Activated effector memory CD4-positive, alpha-beta T cell treated with anti-CD3 and anti-CD28 coated beads, Interleukin-2, amount 50 U/mL, for 16 hours (primary cell): ENCODE results near the gene ZFP3.
"Not testable (repeated sequence)": the region's sequence is repeated elsewhere in the genome, so short reads cannot be mapped to it uniquely, and the experiment has no call there.

Experiments used
- DNase-seq: peaks from one replicate; pipeline ENCODE4 v3.0.0-alpha.2; 2020

The ZFP3 gene

DNA sequence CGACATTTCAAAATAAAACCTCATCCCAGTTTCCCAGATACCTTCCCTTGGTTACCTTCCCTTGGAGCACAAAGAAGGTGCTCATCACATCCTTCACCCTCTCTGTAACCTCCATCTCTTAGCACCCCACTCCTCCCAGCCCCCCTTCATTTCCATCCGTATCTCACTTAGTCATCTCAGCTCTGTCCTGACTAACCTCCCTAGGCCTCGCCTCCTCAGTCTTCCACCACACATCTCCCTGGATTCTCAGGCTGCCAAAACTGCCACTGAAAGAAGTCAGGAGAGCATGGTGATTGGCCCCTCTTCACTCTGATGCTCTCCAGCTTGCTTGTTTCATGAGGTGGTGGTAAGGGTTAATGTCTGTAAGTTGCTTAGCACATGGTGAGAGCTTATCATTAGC lies 2.3 kb downstream of the ZFP3 start:
- no peak for DNase-seq

GRCh38 chr17:5092218-5093010 lies 14.1 kb downstream of the ZFP3 start:
- no peak for DNase-seq

DNA sequence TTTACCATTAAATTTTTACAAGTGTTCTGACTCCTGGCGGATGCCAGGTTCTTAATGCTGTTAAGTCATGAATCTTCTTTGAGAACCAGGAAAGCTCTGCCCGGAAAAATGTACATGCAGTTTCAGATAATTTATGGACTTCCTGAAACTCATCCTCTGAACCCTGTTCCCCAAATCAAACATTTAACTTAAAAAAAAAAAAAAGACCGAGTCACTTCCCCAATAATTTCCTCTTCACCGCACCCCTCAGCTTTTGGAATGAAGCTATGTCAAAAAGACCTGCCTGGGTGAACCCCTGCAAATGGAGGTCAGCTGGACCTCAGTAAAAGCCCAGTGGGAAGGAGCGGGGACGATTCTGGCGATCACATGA lies 18.4 kb downstream of the ZFP3 start:
- DNase-seq: no peak

DNA sequence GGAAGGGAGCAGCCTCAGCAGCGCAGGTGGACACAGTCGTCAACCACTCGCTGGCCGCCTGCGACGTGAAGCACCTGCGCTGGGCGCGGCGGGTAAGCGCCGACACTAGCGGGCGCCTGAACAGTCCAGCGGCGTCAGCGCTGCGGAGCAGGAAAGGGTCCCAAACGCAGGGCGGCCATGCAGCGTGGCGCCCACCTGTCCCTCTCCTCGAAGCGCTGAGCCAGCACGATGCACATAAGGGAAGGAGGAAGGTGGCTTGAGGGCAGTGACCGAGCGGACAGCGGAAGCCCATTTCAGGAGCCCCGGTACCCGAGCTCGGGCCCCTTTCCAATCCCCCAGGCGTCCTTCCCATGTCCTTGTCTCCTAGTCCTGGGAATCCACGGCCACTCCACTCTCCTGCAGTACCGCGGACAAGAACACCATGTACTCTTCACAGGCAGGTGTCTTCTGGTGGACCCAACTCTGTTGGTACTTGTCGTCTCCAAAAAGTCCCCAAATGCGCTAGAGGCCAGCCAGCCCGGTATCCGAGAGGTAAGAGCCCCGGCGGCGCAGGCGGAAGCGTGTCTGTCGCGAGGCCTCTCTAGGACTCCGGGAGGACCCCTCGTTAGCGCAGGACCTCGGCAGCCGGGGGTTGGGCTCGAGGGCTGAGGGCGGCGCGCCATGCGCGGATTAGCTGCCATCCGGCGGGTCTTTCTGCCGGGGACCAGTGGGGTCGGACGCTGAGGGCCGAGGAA lies 19.0 kb downstream of the ZFP3 start:
- DNase-seq: no peak

DNA sequence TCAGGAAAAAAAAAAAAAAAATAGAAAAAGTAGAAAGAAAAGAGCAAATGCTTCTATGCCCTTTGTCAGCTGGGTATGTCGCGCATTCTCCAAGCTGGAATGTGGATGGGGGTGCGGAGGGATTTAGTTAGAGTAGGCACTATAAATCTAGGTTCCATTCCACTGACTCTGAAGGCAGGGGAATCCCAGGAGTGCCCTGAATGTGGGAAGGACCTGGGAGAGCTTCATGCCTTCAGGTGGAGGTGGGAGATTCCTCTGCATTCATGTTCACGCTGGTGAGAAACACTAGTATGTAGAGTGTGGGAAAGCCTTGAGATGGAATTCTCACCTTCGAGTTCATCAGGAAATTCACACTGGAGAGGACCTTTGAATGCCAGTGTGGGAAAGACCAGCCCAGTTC lies 21.0 kb downstream of the ZFP3 start:
- DNase-seq: no peak

GRCh38 chr17:5100832-5101231 lies 22.6 kb downstream of the ZFP3 start:
- no peak for DNase-seq

DNA sequence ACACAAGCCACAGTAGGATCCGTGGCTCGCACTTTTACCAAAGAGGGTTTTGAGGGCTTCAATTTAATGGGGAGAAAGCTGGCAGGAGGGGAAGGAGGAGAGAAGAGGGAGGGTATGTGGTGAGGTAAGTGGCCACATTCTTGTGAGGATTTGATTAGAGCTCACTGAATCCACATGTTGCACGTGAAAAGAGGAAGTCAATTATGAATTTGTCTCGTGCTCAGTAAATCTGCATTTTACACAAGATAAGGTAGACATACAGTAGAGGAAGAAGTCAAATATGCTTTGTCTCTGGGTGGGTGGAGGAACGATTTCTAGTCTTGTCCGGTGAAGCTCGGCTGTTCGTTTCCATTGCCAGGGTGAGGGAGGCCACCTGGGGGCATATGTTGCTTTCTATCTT lies 32.5 kb downstream of the ZFP3 start:
- DNase-seq: no peak

GRCh38 chr17:5111402-5112204 lies 33.3 kb downstream of the ZFP3 start, which contains the start of gene ZNF232:
TSS of gene ZNF232 (minus strand) at chr17:5111878. CDS start at chr17:5111822, 56 bp downstream.
- peak; percentile 96 for DNase-seq

GRCh38 chr17:5115673-5116651 lies 37.7 kb downstream of the ZFP3 start, which contains the start of gene USP6:
TSS of gene USP6 (plus strand) at chr17:5116032. CDS start at chr17:5130368, 14,336 bp downstream.
- no peak for DNase-seq

DNA sequence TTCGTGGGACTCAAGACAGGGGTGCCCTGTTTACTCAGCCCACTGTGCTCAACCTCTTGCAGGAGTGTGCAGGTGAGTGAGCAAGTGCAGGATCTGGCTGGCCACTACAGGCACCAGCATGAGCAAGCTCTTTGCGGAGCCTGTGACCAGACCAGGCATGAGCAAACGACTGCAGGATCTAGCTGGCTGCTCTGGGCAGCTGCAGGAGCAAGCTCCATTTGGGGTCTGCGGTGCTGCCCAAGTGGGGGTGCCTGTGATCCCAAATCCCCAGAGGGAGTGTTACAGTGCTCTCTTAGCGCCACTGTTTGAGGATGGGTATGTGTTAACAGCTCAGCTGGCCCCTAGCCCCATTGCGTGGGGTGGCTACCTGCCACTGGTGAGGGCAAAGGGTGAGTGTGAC lies 40.0 kb downstream of the ZFP3 start:
- DNase-seq: peak; percentile 61

GRCh38 chr17:5120036-5120435 lies 41.8 kb downstream of the ZFP3 start:
- DNase-seq: no peak

- DNase-seq: peak; percentile 45
Measured at GRCh38 chr17:5120436-5121185, 42.3 kb downstream of the ZFP3 start.

DNA sequence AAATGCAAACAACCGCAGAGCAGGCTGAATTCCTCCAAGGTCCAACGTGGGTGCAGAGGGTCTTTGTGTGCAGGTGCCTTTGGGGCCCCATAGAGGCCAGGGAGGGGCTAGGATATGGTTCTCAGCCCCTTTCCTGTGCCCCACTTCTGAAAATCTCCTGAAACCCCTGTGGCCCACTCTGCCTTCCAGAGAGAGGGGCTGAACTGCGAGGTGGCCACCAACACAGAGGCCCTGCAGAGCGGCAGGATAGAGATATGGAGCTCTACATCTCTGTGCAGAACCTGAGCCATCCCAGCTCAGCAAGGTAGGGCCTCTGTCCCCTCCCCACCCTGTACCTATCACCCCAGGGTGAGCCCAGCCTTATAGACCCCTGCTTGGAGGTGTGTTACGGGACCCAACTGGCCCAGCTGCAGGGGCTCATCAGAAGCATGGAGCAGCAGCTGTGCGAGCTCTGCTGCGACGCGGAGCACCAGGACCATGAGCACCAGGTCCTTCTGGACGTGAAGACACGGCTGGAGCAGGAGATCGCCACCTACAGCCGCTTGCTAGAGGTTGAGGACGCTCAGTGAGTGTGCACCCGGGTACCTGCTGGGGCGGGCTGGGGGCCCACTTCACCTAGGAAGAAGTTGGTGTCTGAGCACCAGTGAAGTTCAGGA lies 43.0 kb downstream of the ZFP3 start:
- peak; percentile 38 for DNase-seq

DNA sequence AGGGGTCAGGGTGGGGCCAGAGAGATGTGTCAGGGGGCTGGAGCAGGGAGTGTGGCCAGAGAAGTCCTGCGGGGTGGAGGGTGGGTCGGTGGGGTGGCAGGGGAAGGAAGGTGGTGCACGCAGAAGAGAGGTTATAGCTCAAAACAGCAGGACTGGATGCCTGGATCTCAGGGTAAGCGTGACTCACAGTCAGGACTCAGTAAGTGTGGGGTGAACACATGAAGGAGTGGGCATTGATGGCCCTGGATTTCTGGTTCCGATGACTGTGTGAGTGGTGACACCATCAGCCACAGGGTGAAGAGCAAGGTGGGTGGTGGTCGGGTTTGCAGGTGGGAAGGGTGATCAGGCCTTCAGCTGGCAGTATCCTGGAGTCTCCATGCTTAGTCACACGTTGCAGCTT lies 43.8 kb downstream of the ZFP3 start:
- peak; percentile 54 for DNase-seq

GRCh38 chr17:5122586-5123342 lies 44.5 kb downstream of the ZFP3 start:
- peak; percentile 59 for DNase-seq

GRCh38 chr17:5123343-5124124 lies 45.3 kb downstream of the ZFP3 start:
- DNase-seq: peak; percentile 49

- DNase-seq: not testable (repeated sequence)
Measured at GRCh38 chr17:5124125-5124760, 46.0 kb downstream of the ZFP3 start.

DNA sequence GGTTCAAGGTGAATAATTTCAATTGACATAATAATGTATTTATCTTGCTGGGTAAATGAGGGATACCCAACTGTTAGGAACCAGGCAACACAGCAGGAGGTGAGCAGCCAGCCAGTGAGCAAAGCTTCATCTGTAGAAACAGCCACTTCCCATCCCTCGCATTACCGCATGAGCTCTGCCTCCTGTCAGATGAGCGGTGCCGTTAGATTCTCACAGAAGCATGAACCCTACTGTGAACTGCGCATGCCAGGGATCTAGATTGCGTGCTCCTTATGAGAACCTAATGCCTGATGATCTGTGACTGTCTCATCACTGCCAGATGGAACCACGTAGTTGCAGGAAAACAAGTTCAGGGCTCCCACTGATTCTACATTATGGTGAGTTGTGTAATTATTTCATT lies 46.6 kb downstream of the ZFP3 start:
- not testable (repeated sequence) for DNase-seq
